Epithelial cell of proximal tubule (primary cell): Measurements from ENCODE around the gene ATP2C2. TPM values are rescaled to one million over a fixed set of nuclear protein-coding genes. Genes with fewer than 3 reads are reported as not detected.

Experiments used
- DNase-seq: peaks from one replicate; pipeline ENCODE4 v3.0.0-alpha.2; 2011; ENCODE audit warnings: low read depth
- H3K4me3 ChIP-seq: 2 replicates; pipeline ENCODE4 v1.5.1; 2011; ENCODE audit warnings: low read depth, mild to moderate bottlenecking, low read length
- total RNA-seq: library from RNA; depleted of rRNA; stranded (reverse); fragments of >200 nt; gene quantifications from 2 replicates; pipeline ENCODE4 v1.2.3, GENCODE V29; 2015
- TF ChIP-seq, protein P1 (sequence below): conservative IDR thresholded peaks from 2 replicates; pipeline ENCODE4 v1.5.1; 2012; ENCODE audit warnings: low read depth, mild to moderate bottlenecking, low read length

The ATP2C2 gene
- total RNA-seq, 1 donor from 2014 or later: 6.3 TPM

DNA sequence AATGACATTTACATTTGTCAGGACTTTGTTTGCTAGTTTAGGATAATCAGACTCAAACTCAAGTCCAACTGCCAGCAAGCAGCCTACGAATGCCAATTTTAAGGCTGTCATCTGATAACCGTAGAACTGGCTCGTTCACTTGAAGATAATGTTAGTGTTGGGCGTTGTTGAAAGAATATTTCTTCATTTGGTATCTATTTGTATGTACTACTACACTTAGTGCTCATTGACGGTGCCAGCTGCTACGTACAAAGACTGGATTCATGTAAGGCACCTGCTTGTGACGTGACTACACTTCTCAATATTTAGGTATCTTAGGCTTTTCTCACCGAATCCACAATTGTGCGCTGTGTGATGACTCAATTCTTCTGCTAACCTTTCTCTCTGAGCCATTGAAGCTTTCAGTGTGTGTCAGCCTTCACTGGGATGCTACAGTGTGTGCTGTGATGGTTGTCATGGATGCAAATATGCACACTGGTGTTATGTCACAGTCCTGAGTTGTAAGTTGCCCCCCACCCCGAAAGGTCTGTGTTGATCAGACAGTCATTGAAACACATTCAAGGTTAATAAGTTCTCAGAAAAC lies 5.7 kb downstream of the ATP2C2 start:
- DNase-seq: no peak
- no peak overlapping the region for H3K4me3 ChIP-seq
- TF ChIP-seq, protein P1, sequence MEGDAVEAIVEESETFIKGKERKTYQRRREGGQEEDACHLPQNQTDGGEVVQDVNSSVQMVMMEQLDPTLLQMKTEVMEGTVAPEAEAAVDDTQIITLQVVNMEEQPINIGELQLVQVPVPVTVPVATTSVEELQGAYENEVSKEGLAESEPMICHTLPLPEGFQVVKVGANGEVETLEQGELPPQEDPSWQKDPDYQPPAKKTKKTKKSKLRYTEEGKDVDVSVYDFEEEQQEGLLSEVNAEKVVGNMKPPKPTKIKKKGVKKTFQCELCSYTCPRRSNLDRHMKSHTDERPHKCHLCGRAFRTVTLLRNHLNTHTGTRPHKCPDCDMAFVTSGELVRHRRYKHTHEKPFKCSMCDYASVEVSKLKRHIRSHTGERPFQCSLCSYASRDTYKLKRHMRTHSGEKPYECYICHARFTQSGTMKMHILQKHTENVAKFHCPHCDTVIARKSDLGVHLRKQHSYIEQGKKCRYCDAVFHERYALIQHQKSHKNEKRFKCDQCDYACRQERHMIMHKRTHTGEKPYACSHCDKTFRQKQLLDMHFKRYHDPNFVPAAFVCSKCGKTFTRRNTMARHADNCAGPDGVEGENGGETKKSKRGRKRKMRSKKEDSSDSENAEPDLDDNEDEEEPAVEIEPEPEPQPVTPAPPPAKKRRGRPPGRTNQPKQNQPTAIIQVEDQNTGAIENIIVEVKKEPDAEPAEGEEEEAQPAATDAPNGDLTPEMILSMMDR: no peak

DNA sequence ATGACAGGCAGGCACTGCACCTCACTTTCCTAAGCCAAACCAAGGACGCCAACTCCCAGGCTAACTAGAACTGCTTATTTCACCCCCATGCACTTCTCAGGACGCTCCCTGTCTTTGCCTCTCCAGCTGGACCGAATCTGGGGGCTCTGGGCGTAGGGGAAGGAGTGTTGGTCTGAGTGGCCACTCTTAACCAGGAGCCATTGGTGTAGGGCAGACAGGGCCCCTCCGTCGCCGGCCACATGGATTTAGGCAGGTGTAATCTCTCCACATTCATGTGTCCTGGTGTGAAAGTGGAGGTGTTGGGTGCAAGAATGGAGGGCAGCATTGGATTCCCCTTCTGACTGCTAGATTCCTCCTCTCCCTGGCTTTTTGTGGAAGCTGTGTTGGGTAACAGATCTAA lies 9.8 kb downstream of the ATP2C2 start:
- H3K4me3 ChIP-seq: no peak overlapping the region
- TF ChIP-seq, protein P1: no peak
- DNase-seq: no peak

DNA sequence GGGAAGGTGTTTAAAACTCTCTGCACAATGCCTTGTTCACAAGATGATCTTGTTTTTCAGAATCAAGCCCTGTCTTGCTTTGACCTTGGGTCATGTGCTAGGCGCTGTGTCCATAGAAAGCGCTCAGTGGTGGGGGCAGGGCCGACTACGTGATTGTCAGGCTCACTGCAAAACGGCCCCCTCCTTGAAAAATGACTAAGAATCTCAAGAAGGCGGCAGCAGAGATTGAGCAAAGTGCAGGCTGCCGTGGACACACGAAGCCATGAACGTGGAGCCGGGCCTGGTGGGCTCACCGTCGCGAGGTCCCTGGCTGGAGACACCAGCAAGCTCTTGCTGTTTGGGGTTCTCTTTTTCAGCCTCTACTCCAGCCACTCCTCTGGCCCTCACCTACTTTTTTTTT lies 10.2 kb downstream of the ATP2C2 start:
- TF ChIP-seq, protein P1: no peak
- no peak overlapping the region for H3K4me3 ChIP-seq
- no peak for DNase-seq

DNA sequence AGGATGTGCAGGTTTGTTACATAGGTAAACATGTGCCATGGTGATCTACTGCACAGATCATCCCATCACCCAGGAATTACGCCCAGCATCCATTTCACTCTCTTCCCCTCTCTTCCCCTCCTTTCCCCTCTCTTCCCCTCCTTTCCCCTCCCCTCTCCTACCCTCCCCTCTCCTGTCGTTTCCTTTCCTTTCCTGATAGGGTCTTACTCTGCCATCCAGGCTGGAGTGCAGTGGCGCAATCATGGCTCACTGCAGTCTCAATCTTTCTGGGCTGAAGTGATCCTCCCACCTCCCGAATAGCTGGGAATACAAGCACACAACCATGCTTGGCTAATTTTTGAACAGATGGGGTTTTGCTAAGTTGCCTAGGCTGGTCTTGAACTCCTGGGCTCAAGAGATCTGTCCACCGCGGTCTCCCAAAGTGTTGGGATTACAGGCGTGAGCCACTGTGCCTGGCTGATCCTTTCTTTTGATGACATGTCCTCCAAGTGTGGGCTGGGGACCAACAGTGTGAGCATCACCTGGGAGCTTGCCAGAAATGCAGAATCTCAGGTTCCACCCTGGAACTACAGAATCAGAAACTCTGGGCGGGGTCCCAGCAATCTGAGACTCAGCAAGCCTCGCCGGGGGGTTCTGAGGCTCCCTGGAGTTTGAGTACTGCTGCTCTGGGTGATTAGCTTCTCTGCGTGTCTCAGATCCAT lies 10.8 kb downstream of the ATP2C2 start:
- no peak overlapping the region for H3K4me3 ChIP-seq
- TF ChIP-seq, protein P1: no peak
- no peak for DNase-seq

DNA sequence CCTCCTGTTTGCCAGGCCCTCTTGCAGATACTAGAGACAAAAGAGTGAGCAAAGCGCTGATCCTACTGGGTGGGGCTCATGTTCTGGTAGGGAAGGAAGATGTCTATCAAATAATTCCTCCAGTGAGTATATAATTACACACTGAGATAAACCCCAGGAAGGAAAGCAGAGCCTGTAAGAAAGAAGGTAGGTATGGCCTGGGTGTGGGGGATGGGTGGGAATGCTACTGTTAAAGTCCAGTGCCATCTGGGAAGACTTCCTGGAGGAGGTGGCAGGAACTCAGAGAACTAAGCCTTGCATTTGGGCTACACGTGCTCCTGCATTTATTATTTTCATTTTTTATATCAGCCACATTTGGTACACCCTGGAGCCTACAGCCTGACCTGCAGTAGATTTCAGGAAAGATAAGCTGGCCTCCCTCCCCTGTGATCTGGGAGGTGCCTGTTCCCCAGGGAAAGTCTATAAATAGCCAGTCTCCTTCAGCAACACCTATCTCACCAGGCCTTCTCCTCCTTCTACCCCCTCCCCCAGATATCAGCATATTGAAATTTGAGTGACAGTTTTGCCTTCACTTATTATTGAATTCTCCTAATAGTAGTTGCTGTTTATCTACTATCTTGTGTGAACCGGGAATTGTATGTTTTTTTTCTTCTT lies 11.5 kb downstream of the ATP2C2 start:
- no peak overlapping the region for H3K4me3 ChIP-seq

DNA sequence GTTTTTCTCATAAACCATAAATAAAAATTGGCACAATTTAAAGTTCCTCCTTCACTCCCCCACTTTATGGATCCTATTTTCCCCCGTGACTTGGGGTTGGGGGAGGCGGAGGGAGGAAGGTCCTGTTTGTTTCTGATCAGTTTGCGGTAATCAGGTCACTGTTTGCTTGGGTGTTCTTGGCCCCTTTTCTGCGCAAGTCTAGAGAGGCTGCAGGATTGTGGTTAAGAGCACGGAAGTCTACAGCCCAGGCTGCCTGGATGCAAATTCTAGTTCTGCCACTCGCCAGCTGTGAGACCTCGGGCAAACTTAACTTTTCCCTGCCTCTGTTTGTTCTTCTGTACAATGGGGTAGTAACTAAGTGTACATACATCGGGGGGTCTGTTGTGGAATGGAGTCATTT lies 12.1 kb downstream of the ATP2C2 start:
- H3K4me3 ChIP-seq: no peak overlapping the region
- TF ChIP-seq, protein P1: no peak
- DNase-seq: no peak

More for the DNA sequence above, 11.5 kb downstream of the ATP2C2 start:
- no peak for DNase-seq
- TF ChIP-seq, protein P1: no peak

DNA sequence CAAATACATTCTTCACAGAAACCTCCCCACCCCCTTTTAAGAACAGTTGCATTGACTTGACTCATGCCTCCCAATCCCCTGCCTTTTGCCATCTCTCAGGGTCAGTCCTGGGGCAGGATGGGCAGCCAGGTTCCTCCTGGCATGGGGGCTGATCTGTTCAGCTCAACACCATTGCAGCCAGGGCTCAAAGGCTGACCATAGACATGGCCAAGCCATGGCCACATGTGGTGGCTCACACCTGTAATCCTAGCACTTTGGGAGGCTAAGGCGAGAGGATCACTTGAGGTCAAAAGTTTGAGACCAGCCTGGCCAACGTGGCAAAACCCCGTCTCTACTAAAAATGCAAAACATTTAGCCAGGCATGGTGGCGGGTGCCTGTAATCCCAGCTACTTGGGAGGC lies 14.1 kb downstream of the ATP2C2 start:
- TF ChIP-seq, protein P1: no peak
- no peak for DNase-seq
- H3K4me3 ChIP-seq: no peak overlapping the region
